Fibroblast of lung (primary cell): ENCODE measurements around the gene CACNG3. TPM values are rescaled to one million over a fixed set of nuclear protein-coding genes. Genes with fewer than 3 reads are reported as not detected.

Experiments
- DNase-seq, 2 donors: peaks; one replicate each; pipeline versions ENCODE4 v3.0.0 to v3.0.0-alpha.2; 2010; ENCODE audit warnings: low read depth in 2 of 2
- H2AFZ ChIP-seq: 2 replicates; pipeline ENCODE4 v1.5.1; 2012; ENCODE audit warnings: low read length, control low read depth, inconsistent platforms
- H3K27ac ChIP-seq: 2 replicates; pipeline ENCODE4 v1.5.1; 2011; ENCODE audit warnings: low read length, control low read depth; ENCODE audit not compliant: insufficient read depth
- H3K27me3 ChIP-seq: 2 replicates; pipeline ENCODE4 v1.5.1; 2011; ENCODE audit warnings: mild to moderate bottlenecking, low read length; ENCODE audit not compliant: control insufficient read depth, insufficient read depth
- H3K36me3 ChIP-seq: 2 replicates; pipeline ENCODE4 v1.5.1; 2011; ENCODE audit warnings: low read length; ENCODE audit not compliant: control insufficient read depth, insufficient read depth
- H3K4me1 ChIP-seq: 2 replicates; pipeline ENCODE4 v1.5.1; 2011; ENCODE audit warnings: low read length; ENCODE audit not compliant: control insufficient read depth, insufficient read depth; ENCODE audit errors: extremely low read depth
- H3K4me2 ChIP-seq: 2 replicates; pipeline ENCODE4 v1.5.1; 2011; ENCODE audit warnings: low read length, control low read depth; ENCODE audit not compliant: insufficient read depth; ENCODE audit errors: extremely low read depth
- H3K4me3 ChIP-seq, 4 experiments: fragments of 200-600 bp in 1 of 4; sonication (generic) in 1 of 4; replicated peaks in 1 of 4; 2 replicates each; pipeline ENCODE4 v1.5.1; 2011 to 2016; ENCODE audit warnings: low read length in 4 of 4, low read depth in 3 of 4, mild to moderate bottlenecking in 3 of 4, control low read depth in 2 of 4, inconsistent platforms in 1 of 4, mixed read lengths in 1 of 4; ENCODE audit not compliant: insufficient read depth in 1 of 4; ENCODE audit errors: control extremely low read depth in 1 of 4
- H3K79me2 ChIP-seq: 2 replicates; pipeline ENCODE4 v1.5.1; 2012; ENCODE audit warnings: mild to moderate bottlenecking, low read length, inconsistent platforms; ENCODE audit not compliant: control insufficient read depth, insufficient read depth
- H3K9ac ChIP-seq: 2 replicates; pipeline ENCODE4 v1.5.1; 2011; ENCODE audit warnings: mild to moderate bottlenecking, low read length, control low read depth; ENCODE audit not compliant: insufficient read depth
- H3K9me3 ChIP-seq: 2 replicates; pipeline ENCODE4 v1.5.1; 2012; ENCODE audit warnings: low read depth, low read length; ENCODE audit not compliant: control insufficient read depth, insufficient read depth
- H4K20me1 ChIP-seq: 2 replicates; pipeline ENCODE4 v1.5.1; 2011; ENCODE audit warnings: low read length; ENCODE audit not compliant: control insufficient read depth, insufficient read depth; ENCODE audit errors: extremely low read depth
- CTCF ChIP-seq, 2 donors: IDR thresholded peaks in 1 of 2; conservative IDR thresholded peaks in 1 of 2; 1 replicate in 1 of 2; 2 replicates in 1 of 2; pipeline ENCODE4 v1.5.1; 2011 to 2012; ENCODE audit warnings: low read length in 2 of 2, control low read depth in 1 of 2, inconsistent platforms in 1 of 2, low read depth in 1 of 2, mild to moderate bottlenecking in 1 of 2
- EZH2 ChIP-seq: IDR thresholded peaks from 2 replicates; pipeline ENCODE4 v1.5.1; 2012; ENCODE audit warnings: low read length, control low read depth, mild to moderate bottlenecking; ENCODE audit errors: missing control alignments
- polyA plus RNA-seq, 2 donors: library from polyadenylated mRNA; depleted of rRNA in 1 of 2; stranded (reverse) in 1 of 2; unstranded in 1 of 2; fragments of >200 nt; gene quantifications; 2 replicates each; pipeline ENCODE4 v1.2.1, GENCODE V29; 2011 to 2012; ENCODE audit warnings: missing spikeins in 1 of 2
- total RNA-seq: library from RNA; depleted of rRNA; stranded (reverse); fragments of >200 nt; gene quantifications from 2 replicates; pipeline ENCODE4 v1.2.1, GENCODE V29; 2014

The CACNG3 gene
- total and polyA plus RNA-seq, 2 donors (not counting 1 experiment from before 2014, with no cell fraction given), result not detected

DNA sequence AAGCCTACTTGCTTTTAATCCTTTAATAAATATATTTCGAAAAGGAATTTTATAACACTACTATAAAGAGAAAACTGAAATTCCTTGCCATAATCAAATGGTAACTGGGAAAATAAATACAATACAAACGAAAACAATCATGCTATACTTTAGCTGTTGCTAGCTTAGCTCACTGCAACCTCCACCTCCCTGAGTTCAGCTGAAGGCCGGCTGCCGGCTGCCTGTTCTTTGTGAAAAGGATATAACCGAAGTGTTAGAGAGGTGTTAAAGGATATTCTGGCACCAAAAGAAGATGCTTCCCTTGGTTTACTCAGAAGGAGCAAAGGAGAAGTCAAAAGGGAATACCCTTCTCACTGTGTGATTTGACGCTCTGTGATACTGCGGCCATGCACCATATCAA is 108.5 kb downstream of the CACNG3 start:
- Histone ChIP-seq H3K9me3 (no peaks in the 10 kb centered on the region), H4K20me1 (no peaks in the 10 kb centered on the region), H3K9ac (no peak overlapping the region), H3K4me3 (no peak overlapping the region), H3K36me3 (no peaks in the 10 kb centered on the region), H2AFZ (no peak overlapping the region), H3K4me2 (no peak overlapping the region), H3K79me2 (no peaks in the 10 kb centered on the region), H3K27ac (no peak overlapping the region), H3K4me1 (no peaks in the 10 kb centered on the region), H3K27me3 (no peaks in the 10 kb centered on the region)
- no peak for TF ChIP-seq CTCF (conservative IDR thresholded peaks at IDR 0.05 in 1 of 2, IDR thresholded peaks at IDR 0.05 in 1 of 2; ENCODE audit: low read depth in 1 of 2, low read length in 2 of 2)
- TF ChIP-seq EZH2, result no peak
- DNase-seq, result no peak

DNA sequence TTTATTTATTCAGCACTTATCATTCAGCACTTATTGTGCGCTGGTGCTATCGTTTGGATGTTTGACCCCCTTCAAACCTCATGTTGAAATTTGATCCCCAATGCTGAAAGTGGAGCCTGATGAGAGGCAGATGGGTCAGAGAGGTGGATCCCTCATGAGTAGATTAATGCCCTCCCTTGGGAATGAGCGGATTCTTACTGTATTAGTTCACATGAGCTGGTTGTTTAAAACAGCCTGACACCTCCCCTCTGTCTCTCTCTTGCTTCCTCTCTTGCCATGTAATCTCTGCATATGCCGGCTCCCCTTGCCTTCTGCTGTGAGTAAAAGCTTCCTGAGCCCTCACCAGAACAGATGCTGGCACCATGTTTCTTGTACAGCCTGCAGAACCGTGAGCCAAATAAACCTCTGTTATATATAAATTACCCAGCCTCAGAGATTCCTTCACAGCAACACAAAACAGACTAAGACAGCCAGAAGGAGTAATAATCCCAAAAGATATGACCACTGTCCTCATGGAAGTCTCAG is 111.1 kb downstream of the CACNG3 start:
- H2AFZ ChIP-seq, result no peak overlapping the region
- no peak overlapping the region for H3K4me2 ChIP-seq
- DNase-seq, result no peak
- TF ChIP-seq CTCF (conservative IDR thresholded peaks at IDR 0.05 in 1 of 2, IDR thresholded peaks at IDR 0.05 in 1 of 2; ENCODE audit: low read depth in 1 of 2, low read length in 2 of 2), result no peak
- H3K9me3 ChIP-seq, result no peaks in the 10 kb centered on the region
- H3K79me2 ChIP-seq, result no peaks in the 10 kb centered on the region
- H3K4me3 ChIP-seq, result no peak overlapping the region
- no peak overlapping the region for H3K27ac ChIP-seq
- H3K9ac ChIP-seq, result no peak overlapping the region
- no peaks in the 10 kb centered on the region for H3K36me3 ChIP-seq
- no peaks in the 10 kb centered on the region for H3K27me3 ChIP-seq
- H4K20me1 ChIP-seq, result no peaks in the 10 kb centered on the region
- no peaks in the 10 kb centered on the region for H3K4me1 ChIP-seq

DNA sequence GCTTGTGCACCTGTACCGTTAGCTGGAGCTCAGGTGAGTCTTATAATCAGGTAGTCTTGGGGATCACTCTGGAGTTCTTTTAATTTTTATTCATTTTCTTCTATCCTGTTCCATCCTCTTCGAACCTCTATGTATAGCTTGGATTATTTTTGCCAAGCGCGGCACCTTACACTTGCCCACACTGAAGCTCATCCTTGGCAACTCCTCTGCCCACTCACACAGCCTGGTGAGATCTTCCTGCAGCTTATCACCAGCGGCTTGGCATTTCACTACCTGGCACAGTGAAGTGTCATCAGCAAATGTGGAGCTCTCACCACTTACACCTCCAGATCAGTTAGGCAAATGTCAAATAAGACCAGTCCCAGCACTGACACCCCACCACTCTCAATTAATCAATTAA is 116.7 kb downstream of the CACNG3 start:
- Histone ChIP-seq H3K36me3 (no peaks in the 10 kb centered on the region), H4K20me1 (no peaks in the 10 kb centered on the region), H3K79me2 (no peaks in the 10 kb centered on the region), H3K9ac (no peak overlapping the region), H3K4me3 (no peak overlapping the region), H3K27me3 (no peaks in the 10 kb centered on the region), H3K4me2 (no peak overlapping the region), H3K9me3 (no peaks in the 10 kb centered on the region), H3K27ac (no peak overlapping the region), H2AFZ (no peak overlapping the region), H3K4me1 (no peaks in the 10 kb centered on the region)
- no peak for DNase-seq
- no peak for TF ChIP-seq EZH2
- no peak for TF ChIP-seq CTCF (conservative IDR thresholded peaks at IDR 0.05 in 1 of 2, IDR thresholded peaks at IDR 0.05 in 1 of 2; ENCODE audit: low read depth in 1 of 2, low read length in 2 of 2)
